NCI-H146 treated with DMSO at 0.1 percent for 48 hours (cell line): ENCODE data around the gene ANXA5.

Experiments
- DNase-seq: peaks from one replicate; lab custom pipeline; 2025; ENCODE audit not compliant: unreplicated experiment; lab: John Stamatoyannopoulos, UW

The ANXA5 gene

GRCh38 chr4:121648516-121648915 is 48.3 kb downstream of the ANXA5 start:
- DNase-seq = no peak

GRCh38 chr4:121642876-121643585 is 53.7 kb downstream of the ANXA5 start:
- no peak for DNase-seq

DNA sequence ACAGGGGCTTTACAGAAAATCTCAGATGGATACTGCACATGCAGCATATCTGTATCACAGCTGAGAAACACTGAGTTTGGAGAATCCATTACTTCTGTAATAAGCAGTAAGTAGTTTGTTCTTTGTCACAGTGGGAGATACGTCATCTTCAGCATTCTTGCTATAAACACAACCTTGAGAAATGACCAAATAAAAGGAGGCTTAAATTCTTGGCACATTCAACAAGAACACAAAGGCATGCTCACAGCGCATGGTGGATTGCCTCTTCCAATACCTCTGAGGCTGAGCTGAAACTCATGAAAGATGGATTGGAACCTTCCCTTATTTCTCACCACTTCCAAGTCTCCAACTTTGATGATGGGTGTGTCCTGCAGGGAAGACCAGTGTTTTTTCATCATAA is 54.5 kb downstream of the ANXA5 start:
- DNase-seq = no peak

GRCh38 chr4:121633653-121634052 is 63.1 kb downstream of the ANXA5 start:
- DNase-seq = no peak

DNA sequence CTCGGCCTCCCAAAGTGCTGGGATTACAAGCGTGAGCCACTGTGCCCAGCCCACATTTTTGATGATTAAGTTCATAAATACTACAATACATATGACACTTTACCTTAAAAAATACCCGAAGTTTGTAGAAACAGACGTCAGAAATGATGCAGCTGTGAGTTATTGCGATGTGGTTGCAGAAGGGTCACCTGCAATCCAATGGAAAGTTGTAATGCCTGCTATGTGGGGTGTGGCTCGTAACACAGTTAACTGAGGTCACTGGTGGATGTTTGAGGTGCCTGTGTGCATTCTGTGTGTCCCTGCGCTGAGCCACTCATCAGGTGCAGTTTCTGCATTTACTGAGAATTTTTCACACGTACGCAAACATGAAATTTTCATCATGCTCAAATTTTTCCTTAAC is 64.1 kb downstream of the ANXA5 start:
- no peak for DNase-seq
